Measurements from ENCODE around the gene MYOF. TPM values are rescaled to one million over a fixed set of nuclear protein-coding genes. Genes with fewer than 3 reads are reported as not detected.

The MYOF gene
- total RNA-seq, 3 donors from 2014 or later = 55.0 to 90.7 (median 85.5) TPM

DNA sequence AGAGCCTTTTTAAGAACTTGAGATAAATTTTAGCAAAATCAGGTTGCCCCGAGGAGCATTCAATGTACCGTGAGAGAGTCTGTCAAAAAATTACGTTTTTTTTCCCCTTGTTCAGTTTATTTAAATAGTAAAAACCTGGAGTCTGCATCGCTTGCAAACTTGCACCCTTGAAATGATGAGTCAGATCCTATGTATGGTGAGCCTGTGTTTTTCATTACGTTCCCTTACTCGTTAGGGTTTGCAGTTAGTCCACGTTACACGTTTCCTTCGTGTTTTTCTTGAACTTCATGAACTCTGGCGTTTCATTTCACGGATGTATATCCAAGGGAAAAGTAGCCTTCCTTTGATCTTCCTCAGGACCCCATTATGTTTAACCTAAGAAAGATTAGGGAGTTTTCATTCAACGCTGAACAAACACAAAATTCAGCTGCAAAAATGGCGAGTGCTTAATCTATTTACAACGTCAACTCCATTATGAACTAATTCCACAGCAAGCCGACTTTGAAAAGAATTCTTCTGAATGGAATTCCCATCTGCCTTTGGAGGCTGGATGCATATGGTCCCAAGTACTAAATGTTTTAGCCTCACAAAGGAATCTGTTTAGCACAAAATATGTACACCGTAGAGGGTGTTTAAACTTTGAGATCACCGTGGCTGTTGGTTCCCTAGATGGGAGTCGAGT is 182.4 kb downstream of the MYOF start:
- no peaks in the 10 kb centered on the region for H3K4me1 ChIP-seq (ENCODE audit: low read depth)
- TF ChIP-seq, protein P1, sequence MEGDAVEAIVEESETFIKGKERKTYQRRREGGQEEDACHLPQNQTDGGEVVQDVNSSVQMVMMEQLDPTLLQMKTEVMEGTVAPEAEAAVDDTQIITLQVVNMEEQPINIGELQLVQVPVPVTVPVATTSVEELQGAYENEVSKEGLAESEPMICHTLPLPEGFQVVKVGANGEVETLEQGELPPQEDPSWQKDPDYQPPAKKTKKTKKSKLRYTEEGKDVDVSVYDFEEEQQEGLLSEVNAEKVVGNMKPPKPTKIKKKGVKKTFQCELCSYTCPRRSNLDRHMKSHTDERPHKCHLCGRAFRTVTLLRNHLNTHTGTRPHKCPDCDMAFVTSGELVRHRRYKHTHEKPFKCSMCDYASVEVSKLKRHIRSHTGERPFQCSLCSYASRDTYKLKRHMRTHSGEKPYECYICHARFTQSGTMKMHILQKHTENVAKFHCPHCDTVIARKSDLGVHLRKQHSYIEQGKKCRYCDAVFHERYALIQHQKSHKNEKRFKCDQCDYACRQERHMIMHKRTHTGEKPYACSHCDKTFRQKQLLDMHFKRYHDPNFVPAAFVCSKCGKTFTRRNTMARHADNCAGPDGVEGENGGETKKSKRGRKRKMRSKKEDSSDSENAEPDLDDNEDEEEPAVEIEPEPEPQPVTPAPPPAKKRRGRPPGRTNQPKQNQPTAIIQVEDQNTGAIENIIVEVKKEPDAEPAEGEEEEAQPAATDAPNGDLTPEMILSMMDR (IDR thresholded peaks at IDR 0.05) = no peak
- ATAC-seq (no peak), DNase-seq (no peak)
- no peaks in the 10 kb centered on the region for H3K36me3 ChIP-seq (ENCODE audit: low read depth)
- intact Hi-C loops (cut with DNase I, micrococcal nuclease) = no loop called here
- no peaks in the 10 kb centered on the region for H3K9me3 ChIP-seq
- H3K4me3 ChIP-seq = no peak overlapping the region

- Histone ChIP-seq H3K36me3 (ENCODE audit: low read depth) (no peaks in the 10 kb centered on the region), H3K4me1 (ENCODE audit: low read depth) (no peaks in the 10 kb centered on the region), H3K4me3 (no peak overlapping the region), H3K9me3 (no peaks in the 10 kb centered on the region)
- DNase-seq (no peak), ATAC-seq (no peak)
- TF ChIP-seq, protein P1 (IDR thresholded peaks at IDR 0.05) = no peak
- intact Hi-C loops (cut with DNase I, micrococcal nuclease) = no loop called here
These were observed 182.9 kb downstream of the MYOF start for GRCh38 chr10:93299195-93299594.

- intact Hi-C loops (cut with DNase I, micrococcal nuclease) = no loop called here
- TF ChIP-seq, protein P1 (IDR thresholded peaks at IDR 0.05) = no peak
- Histone ChIP-seq H3K36me3 (ENCODE audit: low read depth) (no peaks in the 10 kb centered on the region), H3K4me1 (ENCODE audit: low read depth) (no peaks in the 10 kb centered on the region), H3K4me3 (no peak overlapping the region), H3K9me3 (no peaks in the 10 kb centered on the region)
- no peak for ATAC-seq
- no peak for DNase-seq
These were observed 186.0 kb downstream of the MYOF start for GRCh38 chr10:93296151-93296550.

- H3K4me3 ChIP-seq = no peak overlapping the region
- no peak for DNase-seq
- no peaks in the 10 kb centered on the region for H3K4me1 ChIP-seq (ENCODE audit: low read depth)
- ATAC-seq = no peak
- TF ChIP-seq, protein P1 (IDR thresholded peaks at IDR 0.05) = no peak
- no peaks in the 10 kb centered on the region for H3K36me3 ChIP-seq (ENCODE audit: low read depth)
- intact Hi-C loops (cut with DNase I, micrococcal nuclease) = no loop called here
- H3K9me3 ChIP-seq = no peaks in the 10 kb centered on the region
These were observed 188.1 kb downstream of the MYOF start for GRCh38 chr10:93293999-93294398.

DNA sequence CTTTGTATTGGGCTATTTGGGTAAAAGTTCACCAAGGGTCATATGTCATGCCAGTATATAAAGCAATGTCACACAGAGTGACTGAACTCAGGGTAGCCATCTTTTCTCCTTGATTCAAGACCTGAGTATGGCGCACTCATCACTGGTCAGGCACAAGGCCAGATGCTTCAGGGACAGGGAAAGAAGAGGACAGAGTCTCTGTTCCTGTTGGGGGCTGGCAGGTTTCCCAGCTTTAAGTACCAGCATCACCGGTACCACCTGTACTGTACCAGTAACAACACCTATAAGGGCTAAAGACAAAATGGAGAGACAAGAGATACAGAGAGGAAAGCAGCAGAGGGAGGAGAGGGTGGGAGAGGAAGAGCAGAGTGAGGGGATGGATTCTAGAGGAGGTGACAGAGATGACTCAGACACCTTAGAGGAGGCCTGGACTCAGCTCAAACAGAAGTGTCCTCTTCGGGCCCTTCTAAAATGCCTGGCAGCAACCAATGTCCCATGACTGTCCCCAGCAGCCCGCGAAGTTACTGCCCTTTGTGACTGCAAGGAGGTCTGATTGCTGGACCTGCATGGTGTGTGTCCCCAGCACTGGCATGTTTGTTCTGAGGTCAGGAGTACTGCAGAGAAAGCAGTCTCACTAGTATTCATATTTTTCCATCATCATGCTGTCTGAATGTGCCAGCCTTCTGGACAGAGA is 191.3 kb downstream of the MYOF start:
- intact Hi-C loops (cut with DNase I, micrococcal nuclease) = no loop called here
- no peak for DNase-seq
- no peaks in the 10 kb centered on the region for H3K4me1 ChIP-seq (ENCODE audit: low read depth)
- no peak for ATAC-seq
- TF ChIP-seq, protein P1 (IDR thresholded peaks at IDR 0.05) = no peak
- H3K9me3 ChIP-seq = no peaks in the 10 kb centered on the region
- no peak overlapping the region for H3K4me3 ChIP-seq
- no peaks in the 10 kb centered on the region for H3K36me3 ChIP-seq (ENCODE audit: low read depth)
